ENCODE data around the gene P3H3. TPM values are rescaled to one million over a fixed set of nuclear protein-coding genes. Genes with fewer than 3 reads are reported as not detected.
A peak's percentile ranks its signal among the peaks of the same experiment; 100 is the strongest.

P3H3 gene
- total and polyA plus RNA-seq, 9 of the 15 experiments (the other 6 are each of a cell fraction or from before 2014, with no cell fraction given): 0.03 to 15.0 (median 4.8) TPM

DNA sequence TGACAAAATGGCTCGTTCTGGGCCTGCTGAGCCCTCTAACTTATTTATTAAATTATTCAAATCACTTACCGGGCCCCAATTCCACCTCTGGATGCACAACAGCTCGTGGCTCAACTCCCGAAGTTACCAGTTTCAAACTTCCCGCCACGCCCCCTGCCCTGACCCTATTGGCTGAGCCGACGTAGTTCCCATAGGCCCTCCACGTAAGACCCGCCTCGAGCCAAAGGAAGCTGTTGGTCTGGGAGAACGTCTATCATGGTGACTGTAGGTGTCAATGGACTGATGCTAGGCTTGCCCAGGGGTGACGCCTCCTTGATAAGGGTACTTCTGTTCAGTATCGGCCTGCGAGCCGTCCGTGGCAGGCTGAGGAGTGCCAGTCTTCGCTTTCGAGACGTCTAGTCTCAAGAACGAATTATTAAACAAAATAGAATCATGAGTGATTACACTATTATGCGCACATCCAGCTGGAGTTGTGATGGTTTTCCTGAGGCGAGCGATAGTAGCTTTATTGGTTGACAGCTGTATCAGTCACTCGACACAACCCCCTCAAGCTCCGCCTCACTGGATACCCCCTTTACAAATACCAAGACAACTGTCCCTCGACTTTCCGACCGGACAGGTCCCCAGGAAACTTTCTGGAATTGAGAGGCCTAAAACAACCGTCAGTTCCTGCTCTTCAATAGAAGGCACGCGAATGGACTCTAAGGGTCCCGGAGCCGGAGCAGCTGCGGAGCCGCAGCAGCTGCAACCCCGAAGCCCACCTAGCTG lies 23.1 kb downstream of the P3H3 start, which contains the start of gene CDCA3 (continued):
- TF ChIP-seq, protein P1, sequence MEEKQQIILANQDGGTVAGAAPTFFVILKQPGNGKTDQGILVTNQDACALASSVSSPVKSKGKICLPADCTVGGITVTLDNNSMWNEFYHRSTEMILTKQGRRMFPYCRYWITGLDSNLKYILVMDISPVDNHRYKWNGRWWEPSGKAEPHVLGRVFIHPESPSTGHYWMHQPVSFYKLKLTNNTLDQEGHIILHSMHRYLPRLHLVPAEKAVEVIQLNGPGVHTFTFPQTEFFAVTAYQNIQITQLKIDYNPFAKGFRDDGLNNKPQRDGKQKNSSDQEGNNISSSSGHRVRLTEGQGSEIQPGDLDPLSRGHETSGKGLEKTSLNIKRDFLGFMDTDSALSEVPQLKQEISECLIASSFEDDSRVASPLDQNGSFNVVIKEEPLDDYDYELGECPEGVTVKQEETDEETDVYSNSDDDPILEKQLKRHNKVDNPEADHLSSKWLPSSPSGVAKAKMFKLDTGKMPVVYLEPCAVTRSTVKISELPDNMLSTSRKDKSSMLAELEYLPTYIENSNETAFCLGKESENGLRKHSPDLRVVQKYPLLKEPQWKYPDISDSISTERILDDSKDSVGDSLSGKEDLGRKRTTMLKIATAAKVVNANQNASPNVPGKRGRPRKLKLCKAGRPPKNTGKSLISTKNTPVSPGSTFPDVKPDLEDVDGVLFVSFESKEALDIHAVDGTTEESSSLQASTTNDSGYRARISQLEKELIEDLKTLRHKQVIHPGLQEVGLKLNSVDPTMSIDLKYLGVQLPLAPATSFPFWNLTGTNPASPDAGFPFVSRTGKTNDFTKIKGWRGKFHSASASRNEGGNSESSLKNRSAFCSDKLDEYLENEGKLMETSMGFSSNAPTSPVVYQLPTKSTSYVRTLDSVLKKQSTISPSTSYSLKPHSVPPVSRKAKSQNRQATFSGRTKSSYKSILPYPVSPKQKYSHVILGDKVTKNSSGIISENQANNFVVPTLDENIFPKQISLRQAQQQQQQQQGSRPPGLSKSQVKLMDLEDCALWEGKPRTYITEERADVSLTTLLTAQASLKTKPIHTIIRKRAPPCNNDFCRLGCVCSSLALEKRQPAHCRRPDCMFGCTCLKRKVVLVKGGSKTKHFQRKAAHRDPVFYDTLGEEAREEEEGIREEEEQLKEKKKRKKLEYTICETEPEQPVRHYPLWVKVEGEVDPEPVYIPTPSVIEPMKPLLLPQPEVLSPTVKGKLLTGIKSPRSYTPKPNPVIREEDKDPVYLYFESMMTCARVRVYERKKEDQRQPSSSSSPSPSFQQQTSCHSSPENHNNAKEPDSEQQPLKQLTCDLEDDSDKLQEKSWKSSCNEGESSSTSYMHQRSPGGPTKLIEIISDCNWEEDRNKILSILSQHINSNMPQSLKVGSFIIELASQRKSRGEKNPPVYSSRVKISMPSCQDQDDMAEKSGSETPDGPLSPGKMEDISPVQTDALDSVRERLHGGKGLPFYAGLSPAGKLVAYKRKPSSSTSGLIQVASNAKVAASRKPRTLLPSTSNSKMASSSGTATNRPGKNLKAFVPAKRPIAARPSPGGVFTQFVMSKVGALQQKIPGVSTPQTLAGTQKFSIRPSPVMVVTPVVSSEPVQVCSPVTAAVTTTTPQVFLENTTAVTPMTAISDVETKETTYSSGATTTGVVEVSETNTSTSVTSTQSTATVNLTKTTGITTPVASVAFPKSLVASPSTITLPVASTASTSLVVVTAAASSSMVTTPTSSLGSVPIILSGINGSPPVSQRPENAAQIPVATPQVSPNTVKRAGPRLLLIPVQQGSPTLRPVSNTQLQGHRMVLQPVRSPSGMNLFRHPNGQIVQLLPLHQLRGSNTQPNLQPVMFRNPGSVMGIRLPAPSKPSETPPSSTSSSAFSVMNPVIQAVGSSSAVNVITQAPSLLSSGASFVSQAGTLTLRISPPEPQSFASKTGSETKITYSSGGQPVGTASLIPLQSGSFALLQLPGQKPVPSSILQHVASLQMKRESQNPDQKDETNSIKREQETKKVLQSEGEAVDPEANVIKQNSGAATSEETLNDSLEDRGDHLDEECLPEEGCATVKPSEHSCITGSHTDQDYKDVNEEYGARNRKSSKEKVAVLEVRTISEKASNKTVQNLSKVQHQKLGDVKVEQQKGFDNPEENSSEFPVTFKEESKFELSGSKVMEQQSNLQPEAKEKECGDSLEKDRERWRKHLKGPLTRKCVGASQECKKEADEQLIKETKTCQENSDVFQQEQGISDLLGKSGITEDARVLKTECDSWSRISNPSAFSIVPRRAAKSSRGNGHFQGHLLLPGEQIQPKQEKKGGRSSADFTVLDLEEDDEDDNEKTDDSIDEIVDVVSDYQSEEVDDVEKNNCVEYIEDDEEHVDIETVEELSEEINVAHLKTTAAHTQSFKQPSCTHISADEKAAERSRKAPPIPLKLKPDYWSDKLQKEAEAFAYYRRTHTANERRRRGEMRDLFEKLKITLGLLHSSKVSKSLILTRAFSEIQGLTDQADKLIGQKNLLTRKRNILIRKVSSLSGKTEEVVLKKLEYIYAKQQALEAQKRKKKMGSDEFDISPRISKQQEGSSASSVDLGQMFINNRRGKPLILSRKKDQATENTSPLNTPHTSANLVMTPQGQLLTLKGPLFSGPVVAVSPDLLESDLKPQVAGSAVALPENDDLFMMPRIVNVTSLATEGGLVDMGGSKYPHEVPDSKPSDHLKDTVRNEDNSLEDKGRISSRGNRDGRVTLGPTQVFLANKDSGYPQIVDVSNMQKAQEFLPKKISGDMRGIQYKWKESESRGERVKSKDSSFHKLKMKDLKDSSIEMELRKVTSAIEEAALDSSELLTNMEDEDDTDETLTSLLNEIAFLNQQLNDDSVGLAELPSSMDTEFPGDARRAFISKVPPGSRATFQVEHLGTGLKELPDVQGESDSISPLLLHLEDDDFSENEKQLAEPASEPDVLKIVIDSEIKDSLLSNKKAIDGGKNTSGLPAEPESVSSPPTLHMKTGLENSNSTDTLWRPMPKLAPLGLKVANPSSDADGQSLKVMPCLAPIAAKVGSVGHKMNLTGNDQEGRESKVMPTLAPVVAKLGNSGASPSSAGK (IDR thresholded peaks at IDR 0.05): peak; percentile 77
- TF ChIP-seq, protein P2, sequence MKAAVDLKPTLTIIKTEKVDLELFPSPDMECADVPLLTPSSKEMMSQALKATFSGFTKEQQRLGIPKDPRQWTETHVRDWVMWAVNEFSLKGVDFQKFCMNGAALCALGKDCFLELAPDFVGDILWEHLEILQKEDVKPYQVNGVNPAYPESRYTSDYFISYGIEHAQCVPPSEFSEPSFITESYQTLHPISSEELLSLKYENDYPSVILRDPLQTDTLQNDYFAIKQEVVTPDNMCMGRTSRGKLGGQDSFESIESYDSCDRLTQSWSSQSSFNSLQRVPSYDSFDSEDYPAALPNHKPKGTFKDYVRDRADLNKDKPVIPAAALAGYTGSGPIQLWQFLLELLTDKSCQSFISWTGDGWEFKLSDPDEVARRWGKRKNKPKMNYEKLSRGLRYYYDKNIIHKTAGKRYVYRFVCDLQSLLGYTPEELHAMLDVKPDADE (conservative IDR thresholded peaks at IDR 0.05; ENCODE audit: control insufficient read depth, low read depth, low read length): 0 out of 2 replicates have a peak, but pooled peaks have one; percentile 43
- 0 out of 2 replicates have a peak, but pooled peaks have one; percentile 3 for TF ChIP-seq ESRRA (IDR thresholded peaks at IDR 0.05; ENCODE audit: borderline replicate concordance, low read depth)
- no peak for TF ChIP-seq PHTF2 (CRISPR knock-in tag; IDR thresholded peaks at IDR 0.05)
- TF ChIP-seq, protein P3, sequence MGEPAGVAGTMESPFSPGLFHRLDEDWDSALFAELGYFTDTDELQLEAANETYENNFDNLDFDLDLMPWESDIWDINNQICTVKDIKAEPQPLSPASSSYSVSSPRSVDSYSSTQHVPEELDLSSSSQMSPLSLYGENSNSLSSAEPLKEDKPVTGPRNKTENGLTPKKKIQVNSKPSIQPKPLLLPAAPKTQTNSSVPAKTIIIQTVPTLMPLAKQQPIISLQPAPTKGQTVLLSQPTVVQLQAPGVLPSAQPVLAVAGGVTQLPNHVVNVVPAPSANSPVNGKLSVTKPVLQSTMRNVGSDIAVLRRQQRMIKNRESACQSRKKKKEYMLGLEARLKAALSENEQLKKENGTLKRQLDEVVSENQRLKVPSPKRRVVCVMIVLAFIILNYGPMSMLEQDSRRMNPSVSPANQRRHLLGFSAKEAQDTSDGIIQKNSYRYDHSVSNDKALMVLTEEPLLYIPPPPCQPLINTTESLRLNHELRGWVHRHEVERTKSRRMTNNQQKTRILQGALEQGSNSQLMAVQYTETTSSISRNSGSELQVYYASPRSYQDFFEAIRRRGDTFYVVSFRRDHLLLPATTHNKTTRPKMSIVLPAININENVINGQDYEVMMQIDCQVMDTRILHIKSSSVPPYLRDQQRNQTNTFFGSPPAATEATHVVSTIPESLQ (CRISPR knock-in tag; IDR thresholded peaks at IDR 0.05): 0 out of 2 replicates have a peak, but pooled peaks have one; percentile 63
- no peak for TF ChIP-seq JUND (IDR thresholded peaks at IDR 0.05; ENCODE audit: borderline replicate concordance, low read depth, low read length)
- TF ChIP-seq JUND (tag; IDR thresholded peaks at IDR 0.05; ENCODE audit: borderline replicate concordance, low read depth, low read length): 0 out of 3 replicates have a peak, but pooled peaks have one; percentile 26
- TF ChIP-seq HDAC1 (IDR thresholded peaks at IDR 0.05): peak in 1 of 2 experiments; percentile 85; a peak in 1 of 4 replicates
- peak; percentile 64 for TF ChIP-seq FOSL1 (tag; conservative IDR thresholded peaks at IDR 0.05)
- TF ChIP-seq ATF1 (CRISPR knock-in tag; IDR thresholded peaks at IDR 0.05): no peak
- peak; percentile 90 for TF ChIP-seq ATF1 (tag; IDR thresholded peaks at IDR 0.05)

All from K562 (cell line).